Measurements from ENCODE around the gene CD86. TPM values are rescaled to one million over a fixed set of nuclear protein-coding genes. Genes with fewer than 3 reads are reported as not detected.

The CD86 gene
- total RNA-seq, 1 experiment from 2014 or later, result not detected

- RAD21 ChIA-PET (ENCODE audit: low non-redundant PET in 1 of 2, low total read pairs in 2 of 2, uncharacterized antibody in 2 of 2, unreplicated experiment in 2 of 2), result no interaction called here
- Histone ChIP-seq H3K27ac (ENCODE audit: low read depth, low read length) (no peak overlapping the region), H2AFZ (ENCODE audit: low read depth, low read length, poor library complexity, severe bottlenecking) (no peak overlapping the region), H3K4me2 (ENCODE audit: low read length) (no peak overlapping the region), H3K36me3 (ENCODE audit: control insufficient read depth in 1 of 2, insufficient read depth in 2 of 2, low read length in 2 of 2) (no peaks in the 10 kb centered on the region), H3K4me3 (replicated peaks in 1 of 2; ENCODE audit: low read depth in 1 of 2, low read length in 2 of 2) (no peak overlapping the region), H3K4me1 (ENCODE audit: control insufficient read depth in 1 of 2, insufficient read depth in 2 of 2, low read length in 2 of 2) (no peaks in the 10 kb centered on the region), H3K9me3 (ENCODE audit: control insufficient read depth in 1 of 2, insufficient read depth in 1 of 2, low read depth in 1 of 2, low read length in 2 of 2) (no peaks in the 10 kb centered on the region), H4K20me1 (ENCODE audit: insufficient read depth) (no peaks in the 10 kb centered on the region), H3K9me2 (ENCODE audit: insufficient read depth) (no peaks in the 10 kb centered on the region), H3K79me2 (ENCODE audit: insufficient read depth, low read length) (no peaks in the 10 kb centered on the region), H3K27me3 (ENCODE audit: insufficient read depth, low read length) (no peaks in the 10 kb centered on the region), H3K9ac (ENCODE audit: low read length) (no peak overlapping the region)
- CTCF ChIA-PET, result no interaction called here
- intact Hi-C loops (cut with micrococcal nuclease), result no loop called here
- no TSS peak for BruUV-seq (replicated peaks)
- DNase-seq (ENCODE audit: low read depth, low spot score) (no peak), ATAC-seq (no peak)
- TF ChIP-seq CEBPB (IDR thresholded peaks at IDR 0.05; ENCODE audit: low read depth), result no peak
- no peak for TF ChIP-seq YY1 (IDR thresholded peaks at IDR 0.05; ENCODE audit: extremely low read depth, insufficient replicate concordance, low read depth, low read length)
- no peak for TF ChIP-seq CBX3 (IDR thresholded peaks at IDR 0.05; ENCODE audit: low read depth)
- TF ChIP-seq FOSL1 (IDR thresholded peaks at IDR 0.05; ENCODE audit: low read depth), result no peak
- no peak for TF ChIP-seq ZNF274 (IDR thresholded peaks at IDR 0.05; ENCODE audit: low read depth, low read length)
- no peak for TF ChIP-seq TCF7L2 (IDR thresholded peaks at IDR 0.05; ENCODE audit: borderline replicate concordance, extremely low read depth, insufficient read depth, insufficient read length)
- TF ChIP-seq SRF (IDR thresholded peaks at IDR 0.05; ENCODE audit: low read depth), result no peak
- POLR2A ChIA-PET, result no interaction called here
These were observed 19.6 kb downstream of the CD86 start for GRCh38 chr3:122074621-122075265.

GRCh38 chr3:122076491-122077292 is 21.5 kb downstream of the CD86 start:
- intact Hi-C loops (cut with micrococcal nuclease), result no loop called here
- no peak for TF ChIP-seq SIN3A (IDR thresholded peaks at IDR 0.05; ENCODE audit: low read depth)
- TF ChIP-seq ZNF274 (IDR thresholded peaks at IDR 0.05; ENCODE audit: low read depth, low read length), result no peak
- TF ChIP-seq FOSL1 (IDR thresholded peaks at IDR 0.05; ENCODE audit: low read depth), result no peak
- TF ChIP-seq CEBPB (IDR thresholded peaks at IDR 0.05; ENCODE audit: low read depth), result no peak
- no peak for TF ChIP-seq EZH2phosphoT487 (IDR thresholded peaks at IDR 0.05; ENCODE audit: borderline replicate concordance)
- TF ChIP-seq ELF1 (IDR thresholded peaks at IDR 0.05; ENCODE audit: borderline replicate concordance, low read depth), result no peak
- no peak for TF ChIP-seq JUND (IDR thresholded peaks at IDR 0.05)
- no peak for TF ChIP-seq CBX3 (IDR thresholded peaks at IDR 0.05; ENCODE audit: low read depth)
- no peak for TF ChIP-seq CTCF (IDR thresholded peaks at IDR 0.05 in 2 of 3, conservative IDR thresholded peaks at IDR 0.05 in 1 of 3; ENCODE audit: borderline replicate concordance in 1 of 3, insufficient read depth in 1 of 3, low read depth in 2 of 3, low read length in 2 of 3)
- no peak for TF ChIP-seq ATF3 (IDR thresholded peaks at IDR 0.05)
- no peak for TF ChIP-seq TCF7L2 (IDR thresholded peaks at IDR 0.05; ENCODE audit: borderline replicate concordance, extremely low read depth, insufficient read depth, insufficient read length)
- TF ChIP-seq SP1 (IDR thresholded peaks at IDR 0.05; ENCODE audit: low read depth), result no peak

More at GRCh38 chr3:122076491-122077292, 21.5 kb downstream of the CD86 start:
- H3K4me3 ChIP-seq (replicated peaks in 1 of 2; ENCODE audit: low read depth in 1 of 2, low read length in 2 of 2), result no peak overlapping the region
- CTCF ChIA-PET, result no interaction called here
- H4K20me1 ChIP-seq (ENCODE audit: insufficient read depth), result no peaks in the 10 kb centered on the region
- DNase-seq (ENCODE audit: low read depth, low spot score), result no peak
- no peaks in the 10 kb centered on the region for H3K4me1 ChIP-seq (ENCODE audit: control insufficient read depth in 1 of 2, insufficient read depth in 2 of 2, low read length in 2 of 2)
- POLR2A ChIA-PET, result no interaction called here
- RAD21 ChIA-PET (ENCODE audit: low non-redundant PET in 1 of 2, low total read pairs in 2 of 2, uncharacterized antibody in 2 of 2, unreplicated experiment in 2 of 2), result no interaction called here
- no peak for ATAC-seq
- no peaks in the 10 kb centered on the region for H3K79me2 ChIP-seq (ENCODE audit: insufficient read depth, low read length)
- H3K27me3 ChIP-seq (ENCODE audit: insufficient read depth, low read length), result no peaks in the 10 kb centered on the region
- no peak overlapping the region for H3K4me2 ChIP-seq (ENCODE audit: low read length)
- H3K27ac ChIP-seq (ENCODE audit: low read depth, low read length), result no peak overlapping the region
- no TSS peak for BruUV-seq (replicated peaks)
- no peak overlapping the region for H3K9ac ChIP-seq (ENCODE audit: low read length)
- H2AFZ ChIP-seq (ENCODE audit: low read depth, low read length, poor library complexity, severe bottlenecking), result no peak overlapping the region
- no peaks in the 10 kb centered on the region for H3K36me3 ChIP-seq (ENCODE audit: control insufficient read depth in 1 of 2, insufficient read depth in 2 of 2, low read length in 2 of 2)
- no peaks in the 10 kb centered on the region for H3K9me2 ChIP-seq (ENCODE audit: insufficient read depth)
- H3K9me3 ChIP-seq (ENCODE audit: control insufficient read depth in 1 of 2, insufficient read depth in 1 of 2, low read depth in 1 of 2, low read length in 2 of 2), result no peaks in the 10 kb centered on the region

Measured in HCT116 (cell line).